Measurements from ENCODE around the gene STPG2.

DNA sequence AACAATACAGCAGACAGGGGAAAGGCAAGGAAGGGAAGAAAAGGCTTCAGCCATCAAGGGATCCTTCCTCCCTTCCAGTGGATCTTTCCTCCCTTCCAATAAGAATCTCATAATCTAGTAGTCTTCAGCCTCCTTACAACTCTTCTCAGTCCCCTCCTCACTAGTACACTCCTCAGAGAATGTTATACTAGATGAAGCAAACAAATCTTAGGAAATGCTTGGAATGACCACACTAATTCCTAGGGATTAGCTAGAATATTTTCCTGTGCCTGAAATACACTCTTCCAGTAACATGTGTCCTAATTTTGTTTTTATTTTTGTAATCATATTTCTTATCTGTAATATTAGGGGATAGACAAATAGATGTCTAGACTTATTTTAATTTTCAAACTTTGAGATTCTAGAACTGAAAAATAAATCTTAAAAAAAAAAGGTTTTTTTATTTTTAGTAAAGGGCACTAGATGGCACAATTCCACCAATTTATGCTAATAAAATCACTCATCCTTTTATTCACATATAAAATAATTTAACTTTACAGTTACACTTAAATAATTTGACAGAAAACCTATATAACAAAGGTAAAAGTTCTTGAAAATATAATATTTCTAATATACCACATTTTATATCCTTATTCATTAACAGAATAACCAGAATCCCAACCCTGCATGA, 7.0 kb upstream of the STPG2 start:
- TF ChIP-seq POLR2A (IDR thresholded peaks at IDR 0.05; ENCODE audit: extremely low read depth, insufficient read length) = no peak
- TF ChIP-seq, protein P1, sequence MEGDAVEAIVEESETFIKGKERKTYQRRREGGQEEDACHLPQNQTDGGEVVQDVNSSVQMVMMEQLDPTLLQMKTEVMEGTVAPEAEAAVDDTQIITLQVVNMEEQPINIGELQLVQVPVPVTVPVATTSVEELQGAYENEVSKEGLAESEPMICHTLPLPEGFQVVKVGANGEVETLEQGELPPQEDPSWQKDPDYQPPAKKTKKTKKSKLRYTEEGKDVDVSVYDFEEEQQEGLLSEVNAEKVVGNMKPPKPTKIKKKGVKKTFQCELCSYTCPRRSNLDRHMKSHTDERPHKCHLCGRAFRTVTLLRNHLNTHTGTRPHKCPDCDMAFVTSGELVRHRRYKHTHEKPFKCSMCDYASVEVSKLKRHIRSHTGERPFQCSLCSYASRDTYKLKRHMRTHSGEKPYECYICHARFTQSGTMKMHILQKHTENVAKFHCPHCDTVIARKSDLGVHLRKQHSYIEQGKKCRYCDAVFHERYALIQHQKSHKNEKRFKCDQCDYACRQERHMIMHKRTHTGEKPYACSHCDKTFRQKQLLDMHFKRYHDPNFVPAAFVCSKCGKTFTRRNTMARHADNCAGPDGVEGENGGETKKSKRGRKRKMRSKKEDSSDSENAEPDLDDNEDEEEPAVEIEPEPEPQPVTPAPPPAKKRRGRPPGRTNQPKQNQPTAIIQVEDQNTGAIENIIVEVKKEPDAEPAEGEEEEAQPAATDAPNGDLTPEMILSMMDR (IDR thresholded peaks at IDR 0.05; ENCODE audit: low read depth, low read length) = no peak
- TF ChIP-seq, protein P2, sequence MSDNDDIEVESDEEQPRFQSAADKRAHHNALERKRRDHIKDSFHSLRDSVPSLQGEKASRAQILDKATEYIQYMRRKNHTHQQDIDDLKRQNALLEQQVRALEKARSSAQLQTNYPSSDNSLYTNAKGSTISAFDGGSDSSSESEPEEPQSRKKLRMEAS (IDR thresholded peaks at IDR 0.05; ENCODE audit: low read depth, low read length) = no peak
- no peak for TF ChIP-seq MYC (IDR thresholded peaks at IDR 0.05; ENCODE audit: low read depth, low read length)

All from NB4 (cell line).